Brain microvascular endothelial cell (primary cell): Measurements from ENCODE around the gene CLEC11A.

Experiments used
- DNase-seq: peaks from one replicate; pipeline ENCODE4 v3.0.0-alpha.2; 2020
- H3K27ac ChIP-seq: fragments of 250-450 bp; sonication (Bioruptor Pico); 2 replicates; pipeline ENCODE4 v1.5.1; 2020; ENCODE audit warnings: mild to moderate bottlenecking, moderate library complexity
- H3K27me3 ChIP-seq: fragments of 250-450 bp; sonication (Bioruptor Pico); replicated peaks from 2 replicates; pipeline ENCODE4 v1.5.1; 2020; ENCODE audit warnings: mild to moderate bottlenecking
- H3K36me3 ChIP-seq: fragments of 250-450 bp; sonication (Bioruptor Pico); replicated peaks from 2 replicates; pipeline ENCODE4 v1.5.1; 2020; ENCODE audit warnings: mild to moderate bottlenecking
- H3K4me3 ChIP-seq: 2 replicates; pipeline ENCODE4 v1.5.1; 2011; ENCODE audit warnings: low read depth, mild to moderate bottlenecking, control low read depth, low read length, moderate library complexity
- CTCF ChIP-seq: IDR thresholded peaks from 2 replicates; pipeline ENCODE4 v1.5.1; 2011; ENCODE audit warnings: low read depth, mild to moderate bottlenecking, moderate library complexity, low read length, control low read depth, inconsistent platforms; ENCODE audit errors: missing control alignments
- in situ Hi-C: cut with HindIII; loops from 2 replicates; pipeline ENCODE4 v1.10.0; 2017; ENCODE audit warnings: low sequenced_read_pairs, low pct_ligation_motif_present

Gene CLEC11A

GRCh38 chr19:50719566-50719965, 3.6 kb upstream of the CLEC11A start, which contains the start of gene SHANK1:
Gene SHANK1, minus strand, starts transcription at chr19:50719802. Its CDS starts 2,883 bp downstream, at chr19:50716919.
- no peak for TF ChIP-seq CTCF
- H3K27me3 ChIP-seq, result no peaks in the 10 kb centered on the region
- no peak within 1 kb of the TSS for H3K27ac ChIP-seq
- peak within 1 kb of the TSS; percentile 30 for H3K4me3 ChIP-seq
- H3K36me3 ChIP-seq, result no peaks in the 10 kb centered on the region
- in situ Hi-C loops, result no loop called here
- no peak for DNase-seq

- H3K36me3 ChIP-seq, result no peaks in the 10 kb centered on the region
- H3K27ac ChIP-seq, result no peak overlapping the region
- no peak for TF ChIP-seq CTCF
- H3K27me3 ChIP-seq, result no peaks in the 10 kb centered on the region
- DNase-seq, result no peak
- in situ Hi-C loops, result no loop called here
- no peak overlapping the region for H3K4me3 ChIP-seq
Measured at GRCh38 chr19:50720181-50720920, 2.8 kb upstream of the CLEC11A start.

GRCh38 chr19:50720921-50721381, 2.2 kb upstream of the CLEC11A start:
- no peak for DNase-seq
- no peak overlapping the region for H3K4me3 ChIP-seq
- no peaks in the 10 kb centered on the region for H3K36me3 ChIP-seq
- H3K27ac ChIP-seq, result no peak overlapping the region
- no peak for TF ChIP-seq CTCF
- in situ Hi-C loops, result no loop called here
- H3K27me3 ChIP-seq, result no peaks in the 10 kb centered on the region

GRCh38 chr19:50721441-50722137, 1.6 kb upstream of the CLEC11A start:
- no peaks in the 10 kb centered on the region for H3K27me3 ChIP-seq
- no peak for DNase-seq

GRCh38 chr19:50722201-50723013, 757 bp upstream of the CLEC11A start:
- Histone ChIP-seq H3K27ac (no peak overlapping the region), H3K4me3 (no peak overlapping the region), H3K27me3 (no peaks in the 10 kb centered on the region), H3K36me3 (no peaks in the 10 kb centered on the region)
- in situ Hi-C loops, result no loop called here
- TF ChIP-seq CTCF, result no peak
- no peak for DNase-seq

More at GRCh38 chr19:50721441-50722137, 1.6 kb upstream of the CLEC11A start:
- Histone ChIP-seq H3K4me3 (no peak overlapping the region), H3K27ac (no peak overlapping the region), H3K36me3 (no peaks in the 10 kb centered on the region)
- TF ChIP-seq CTCF, result no peak
- in situ Hi-C loops, result no loop called here
